ENCODE data around the gene HMCN2.

HMCN2 gene

DNA sequence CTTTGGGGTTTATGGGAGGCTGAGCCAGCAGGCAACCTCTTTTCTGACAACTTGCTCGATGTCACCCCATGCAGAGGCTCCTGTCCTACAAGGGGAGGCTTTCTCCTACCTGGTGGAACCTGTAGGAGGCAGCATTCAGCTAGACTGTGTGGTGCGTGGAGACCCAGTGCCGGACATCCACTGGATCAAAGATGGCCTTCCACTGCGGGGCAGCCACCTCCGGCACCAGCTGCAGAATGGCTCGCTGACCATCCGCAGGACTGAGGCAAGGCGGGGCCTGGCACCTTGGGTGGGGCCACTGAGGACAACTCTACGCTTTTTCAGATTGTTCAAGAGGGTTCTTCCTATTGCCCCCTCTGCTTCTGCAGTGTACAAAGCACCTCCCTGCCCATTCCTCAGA lies 143.1 kb downstream of the HMCN2 start:
- H3K9me3 ChIP-seq (ENCODE audit: control insufficient read depth, insufficient read depth, low read depth, low read length): peaks cover 6% of the 10 kb centered on the region; the same call in 1 of the 2 replicates
- no peaks in the 10 kb centered on the region; the same call in 1 of the 2 replicates for H3K4me1 ChIP-seq (ENCODE audit: control insufficient read depth, insufficient read depth, low read length)
- no peak overlapping the region for H3K27ac ChIP-seq (ENCODE audit: low read depth, low read length)
- H3K9ac ChIP-seq (ENCODE audit: low read length): no peak overlapping the region
- H3K4me3 ChIP-seq (ENCODE audit: low read depth, low read length): no peak overlapping the region
- H3K27me3 ChIP-seq (ENCODE audit: control insufficient read depth, insufficient read depth, low read length): no peaks in the 10 kb centered on the region
- H3K36me3 ChIP-seq (ENCODE audit: control insufficient read depth, insufficient read depth, low read length): no peaks in the 10 kb centered on the region

GRCh38 chr9:130409246-130409645 lies 143.7 kb downstream of the HMCN2 start:
- no peaks in the 10 kb centered on the region; the same call in 1 of the 2 replicates for H3K4me1 ChIP-seq (ENCODE audit: control insufficient read depth, insufficient read depth, low read length)
- no peak overlapping the region for H3K9ac ChIP-seq (ENCODE audit: low read length)
- no peaks in the 10 kb centered on the region for H3K27me3 ChIP-seq (ENCODE audit: control insufficient read depth, insufficient read depth, low read length)
- no peaks in the 10 kb centered on the region for H3K36me3 ChIP-seq (ENCODE audit: control insufficient read depth, insufficient read depth, low read length)
- H3K9me3 ChIP-seq (ENCODE audit: control insufficient read depth, insufficient read depth, low read depth, low read length): peaks cover 6% of the 10 kb centered on the region; the same call in 1 of the 2 replicates
- no peak overlapping the region for H3K4me3 ChIP-seq (ENCODE audit: low read depth, low read length)
- no peak overlapping the region for H3K27ac ChIP-seq (ENCODE audit: low read depth, low read length)

DNA sequence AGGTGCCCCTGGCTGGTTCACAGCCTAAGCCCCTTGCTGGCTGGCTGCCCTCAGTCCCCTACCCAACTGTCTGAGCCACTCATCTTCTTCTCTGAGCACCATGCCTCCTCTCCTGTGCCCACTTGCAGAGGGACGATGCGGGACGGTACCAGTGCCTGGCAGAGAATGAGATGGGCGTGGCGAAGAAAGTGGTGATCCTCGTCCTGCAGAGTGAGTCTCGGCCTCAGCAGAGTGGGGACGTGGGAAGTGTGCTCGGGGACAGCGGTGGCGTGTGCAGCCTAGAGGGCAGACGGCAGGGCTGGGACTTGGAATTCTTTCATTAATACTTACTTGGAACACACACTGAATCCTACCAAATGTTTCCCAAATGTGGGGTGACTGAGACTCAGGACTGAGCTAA lies 144.9 kb downstream of the HMCN2 start:
- Histone ChIP-seq H3K4me1 (ENCODE audit: control insufficient read depth, insufficient read depth, low read length) (no peaks in the 10 kb centered on the region; the same call in 1 of the 2 replicates), H3K27ac (ENCODE audit: low read depth, low read length) (no peak overlapping the region), H3K27me3 (ENCODE audit: control insufficient read depth, insufficient read depth, low read length) (no peaks in the 10 kb centered on the region), H3K9ac (ENCODE audit: low read length) (no peak overlapping the region), H3K4me3 (ENCODE audit: low read depth, low read length) (no peak overlapping the region), H3K36me3 (ENCODE audit: control insufficient read depth, insufficient read depth, low read length) (no peaks in the 10 kb centered on the region), H3K9me3 (ENCODE audit: control insufficient read depth, insufficient read depth, low read depth, low read length) (peaks cover 6% of the 10 kb centered on the region; the same call in 1 of the 2 replicates)

- Histone ChIP-seq H3K4me1 (ENCODE audit: control insufficient read depth, insufficient read depth, low read length) (no peaks in the 10 kb centered on the region; the same call in 1 of the 2 replicates), H3K27ac (ENCODE audit: low read depth, low read length) (no peak overlapping the region), H3K9me3 (ENCODE audit: control insufficient read depth, insufficient read depth, low read depth, low read length) (peaks cover 6% of the 10 kb centered on the region; the same call in 1 of the 2 replicates), H3K36me3 (ENCODE audit: control insufficient read depth, insufficient read depth, low read length) (no peaks in the 10 kb centered on the region), H3K4me3 (ENCODE audit: low read depth, low read length) (no peak overlapping the region), H3K9ac (ENCODE audit: low read length) (no peak overlapping the region), H3K27me3 (ENCODE audit: control insufficient read depth, insufficient read depth, low read length) (no peaks in the 10 kb centered on the region)
These were observed 146.0 kb downstream of the HMCN2 start for GRCh38 chr9:130411566-130411915.

DNA sequence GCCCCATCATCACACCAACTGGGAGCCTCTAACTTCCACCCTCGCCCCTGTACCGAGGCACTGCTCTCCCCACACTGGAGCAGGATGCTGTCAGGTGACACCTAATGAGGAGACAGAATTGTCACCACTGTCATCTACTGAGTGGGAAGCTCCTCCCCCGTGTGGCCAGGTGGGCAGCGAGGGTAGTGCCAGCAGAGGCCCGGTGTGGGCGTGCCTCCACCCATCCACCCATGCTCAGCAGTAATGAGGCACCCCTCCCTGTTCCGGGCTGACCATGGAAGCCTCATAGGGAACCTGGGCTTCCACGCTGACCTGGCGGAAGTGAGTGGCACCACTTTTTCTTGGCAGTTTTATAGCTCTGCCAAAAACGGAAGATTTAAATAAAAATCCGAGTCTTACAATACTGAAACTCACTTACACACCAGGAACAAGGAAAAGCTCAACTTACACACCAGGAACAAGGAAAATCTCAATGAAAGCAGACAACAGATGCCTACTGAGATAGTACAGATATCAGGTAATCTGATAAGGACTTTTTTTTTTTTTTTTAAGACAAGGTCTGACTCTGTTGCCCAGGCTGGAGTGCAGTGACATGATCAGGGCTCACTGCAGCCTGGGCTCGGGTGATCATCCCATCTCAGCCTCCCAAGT lies 148.6 kb downstream of the HMCN2 start:
- no peak overlapping the region for H3K4me3 ChIP-seq (ENCODE audit: low read depth, low read length)
- H3K36me3 ChIP-seq (ENCODE audit: control insufficient read depth, insufficient read depth, low read length): no peaks in the 10 kb centered on the region
- H3K27ac ChIP-seq (ENCODE audit: low read depth, low read length): no peak overlapping the region
- H3K9me3 ChIP-seq (ENCODE audit: control insufficient read depth, insufficient read depth, low read depth, low read length): peaks cover under 1% of the 10 kb centered on the region; the same call in 1 of the 2 replicates
- H3K9ac ChIP-seq (ENCODE audit: low read length): no peak overlapping the region
- no peaks in the 10 kb centered on the region for H3K27me3 ChIP-seq (ENCODE audit: control insufficient read depth, insufficient read depth, low read length)
- no peaks in the 10 kb centered on the region; the same call in 1 of the 2 replicates for H3K4me1 ChIP-seq (ENCODE audit: control insufficient read depth, insufficient read depth, low read length)

DNA sequence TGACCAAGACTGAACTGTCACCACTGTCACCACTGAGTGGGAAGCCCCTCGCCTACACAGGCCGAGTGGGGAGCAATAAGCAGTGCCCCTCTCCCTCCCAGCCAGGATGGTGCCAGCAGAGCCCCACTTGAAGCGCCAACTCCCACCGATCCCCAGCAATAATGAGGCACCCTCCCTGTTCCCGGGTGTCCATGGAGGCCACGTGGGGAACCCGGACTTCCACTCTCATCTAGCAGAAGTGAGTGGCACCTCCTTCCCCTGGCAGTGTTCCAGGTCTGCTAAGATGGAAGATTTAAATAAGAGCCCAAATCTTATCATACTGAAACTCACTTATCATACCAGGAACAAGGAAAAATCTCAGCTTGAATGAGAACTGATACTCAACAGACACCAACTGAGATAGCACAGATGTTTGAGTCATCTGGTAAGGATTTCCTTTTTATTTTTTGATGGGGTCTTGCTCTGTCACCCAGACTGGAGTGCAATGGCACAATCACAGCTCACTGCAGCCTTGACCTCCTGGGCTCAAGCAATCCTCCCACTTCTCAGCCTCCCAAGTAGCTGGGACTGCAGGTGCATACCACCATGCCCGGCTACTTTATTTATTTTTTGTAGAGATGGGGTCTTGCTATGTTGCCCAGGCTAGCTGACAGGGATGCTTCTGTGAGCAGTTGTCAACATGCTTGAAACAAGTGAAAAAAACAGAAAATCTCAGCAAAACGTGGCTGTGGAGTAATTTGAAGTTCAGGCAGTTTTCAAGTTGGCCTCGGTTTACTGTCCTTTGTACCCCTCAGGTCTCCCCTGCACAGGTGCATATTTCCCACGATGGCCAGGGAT lies 149.6 kb downstream of the HMCN2 start:
- H3K27me3 ChIP-seq (ENCODE audit: control insufficient read depth, insufficient read depth, low read length): no peaks in the 10 kb centered on the region

GRCh38 chr9:130417602-130418001 lies 152.0 kb downstream of the HMCN2 start:
- no peak overlapping the region for H3K4me3 ChIP-seq (ENCODE audit: low read depth, low read length)
- H3K9me3 ChIP-seq (ENCODE audit: control insufficient read depth, insufficient read depth, low read depth, low read length): peaks cover 6% of the 10 kb centered on the region; the same call in 1 of the 2 replicates
- no peak overlapping the region for H3K9ac ChIP-seq (ENCODE audit: low read length)
- H3K27ac ChIP-seq (ENCODE audit: low read depth, low read length): no peak overlapping the region
- H3K4me1 ChIP-seq (ENCODE audit: control insufficient read depth, insufficient read depth, low read length): peaks cover 17% of the 10 kb centered on the region
- H3K27me3 ChIP-seq (ENCODE audit: control insufficient read depth, insufficient read depth, low read length): peaks cover 2% of the 10 kb centered on the region; the same call in 1 of the 2 replicates
- H3K36me3 ChIP-seq (ENCODE audit: control insufficient read depth, insufficient read depth, low read length): no peaks in the 10 kb centered on the region

More for the DNA sequence above, 149.6 kb downstream of the HMCN2 start:
- Histone ChIP-seq H3K27ac (ENCODE audit: low read depth, low read length) (no peak overlapping the region), H3K4me3 (ENCODE audit: low read depth, low read length) (no peak overlapping the region), H3K4me1 (ENCODE audit: control insufficient read depth, insufficient read depth, low read length) (no peaks in the 10 kb centered on the region; the same call in 1 of the 2 replicates), H3K9ac (ENCODE audit: low read length) (no peak overlapping the region), H3K36me3 (ENCODE audit: control insufficient read depth, insufficient read depth, low read length) (no peaks in the 10 kb centered on the region), H3K9me3 (ENCODE audit: control insufficient read depth, insufficient read depth, low read depth, low read length) (peaks cover 6% of the 10 kb centered on the region; the same call in 1 of the 2 replicates)

DNA sequence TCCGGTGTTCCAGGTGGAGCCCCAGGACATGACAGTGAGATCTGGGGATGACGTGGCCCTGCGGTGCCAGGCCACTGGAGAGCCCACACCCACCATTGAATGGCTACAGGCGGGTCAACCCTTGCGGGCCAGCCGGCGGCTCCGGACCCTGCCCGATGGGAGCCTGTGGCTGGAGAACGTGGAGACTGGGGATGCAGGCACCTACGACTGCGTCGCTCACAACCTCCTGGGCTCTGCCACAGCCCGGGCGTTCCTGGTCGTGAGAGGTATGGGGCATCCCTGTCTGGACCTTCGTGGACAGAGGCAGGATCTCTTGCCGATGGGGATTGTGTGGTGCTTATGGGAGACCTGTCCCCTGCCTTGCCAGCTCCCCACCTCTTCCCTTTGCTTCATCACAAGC lies 153.2 kb downstream of the HMCN2 start:
- Histone ChIP-seq H3K4me3 (ENCODE audit: low read depth, low read length) (no peak overlapping the region), H3K9ac (ENCODE audit: low read length) (no peak overlapping the region), H3K4me1 (ENCODE audit: control insufficient read depth, insufficient read depth, low read length) (peaks cover 23% of the 10 kb centered on the region), H3K9me3 (ENCODE audit: control insufficient read depth, insufficient read depth, low read depth, low read length) (peaks cover 6% of the 10 kb centered on the region; the same call in 1 of the 2 replicates), H3K27ac (ENCODE audit: low read depth, low read length) (no peak overlapping the region), H3K36me3 (ENCODE audit: control insufficient read depth, insufficient read depth, low read length) (no peaks in the 10 kb centered on the region), H3K27me3 (ENCODE audit: control insufficient read depth, insufficient read depth, low read length) (peaks cover 4% of the 10 kb centered on the region; the same call in 1 of the 2 replicates)

GRCh38 chr9:130419521-130420035 lies 154.0 kb downstream of the HMCN2 start:
- Histone ChIP-seq H3K4me1 (ENCODE audit: control insufficient read depth, insufficient read depth, low read length) (peaks cover 23% of the 10 kb centered on the region), H3K4me3 (ENCODE audit: low read depth, low read length) (no peak overlapping the region), H3K27ac (ENCODE audit: low read depth, low read length) (no peak overlapping the region), H3K9ac (ENCODE audit: low read length) (no peak overlapping the region), H3K36me3 (ENCODE audit: control insufficient read depth, insufficient read depth, low read length) (no peaks in the 10 kb centered on the region), H3K27me3 (ENCODE audit: control insufficient read depth, insufficient read depth, low read length) (peaks cover 4% of the 10 kb centered on the region; the same call in 1 of the 2 replicates), H3K9me3 (ENCODE audit: control insufficient read depth, insufficient read depth, low read depth, low read length) (peaks cover 6% of the 10 kb centered on the region; the same call in 1 of the 2 replicates)

GRCh38 chr9:130421154-130421801 lies 155.7 kb downstream of the HMCN2 start:
- peaks cover 29% of the 10 kb centered on the region for H3K4me1 ChIP-seq (ENCODE audit: control insufficient read depth, insufficient read depth, low read length)
- H3K36me3 ChIP-seq (ENCODE audit: control insufficient read depth, insufficient read depth, low read length): no peaks in the 10 kb centered on the region
- no peak overlapping the region; the same call in 1 of the 2 replicates for H3K27ac ChIP-seq (ENCODE audit: low read depth, low read length)
- H3K4me3 ChIP-seq (ENCODE audit: low read depth, low read length): no peak overlapping the region; the same call in 1 of the 2 replicates
- peak overlapping the region; percentile 49 for H3K9ac ChIP-seq (ENCODE audit: low read length)
- H3K9me3 ChIP-seq (ENCODE audit: control insufficient read depth, insufficient read depth, low read depth, low read length): peaks cover 6% of the 10 kb centered on the region; the same call in 1 of the 2 replicates
- H3K27me3 ChIP-seq (ENCODE audit: control insufficient read depth, insufficient read depth, low read length): peaks cover 4% of the 10 kb centered on the region; the same call in 1 of the 2 replicates

Measured in HUES6 (cell line).